Fibroblast of peridontal ligament (primary cell): Measurements from ENCODE around the gene EPB41L5.
"Not testable (repeated sequence)": the region's sequence is repeated elsewhere in the genome, so short reads cannot be mapped to it uniquely, and the experiment has no call there.

Experiments
- DNase-seq: peaks from one replicate; pipeline ENCODE4 v3.0.0-alpha.2; 2010; ENCODE audit errors: extremely low read depth

Gene EPB41L5

DNA sequence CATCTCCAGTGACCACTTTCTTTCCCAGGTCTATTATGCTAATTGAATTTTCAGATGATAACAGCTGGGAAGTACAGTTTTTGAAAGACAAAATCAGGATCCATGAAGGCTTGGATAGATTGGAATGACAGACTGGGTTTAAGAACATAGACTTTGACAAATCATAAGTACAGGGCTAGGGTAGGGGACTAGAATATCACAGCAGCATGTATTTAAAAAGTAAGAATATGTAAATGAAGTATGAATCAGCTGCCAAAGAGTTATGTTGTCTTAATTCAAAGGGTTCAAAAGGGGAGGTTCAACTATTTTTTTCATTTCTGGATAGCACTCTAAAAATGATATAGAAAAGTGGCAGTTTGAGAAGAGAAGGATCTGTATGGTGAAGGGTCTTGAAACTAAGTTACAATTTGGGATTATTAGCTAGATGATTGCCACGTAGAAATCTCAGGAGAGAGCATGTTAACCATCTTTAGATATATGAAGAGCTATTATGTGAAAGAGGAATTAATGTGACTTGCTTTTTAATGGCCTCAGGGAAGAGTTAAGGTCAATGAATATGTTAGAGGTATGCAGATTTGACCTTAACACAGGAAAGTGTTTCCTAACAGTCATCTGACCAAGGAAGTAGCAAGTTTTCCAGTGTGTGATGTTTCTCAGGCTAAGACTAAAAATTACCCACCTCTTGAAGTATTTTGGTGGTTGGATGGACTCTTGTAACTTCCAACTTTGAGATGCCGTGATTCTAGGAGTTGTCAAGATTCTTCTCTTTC is 128.6 kb downstream of the EPB41L5 start:
- DNase-seq = no peak

DNA sequence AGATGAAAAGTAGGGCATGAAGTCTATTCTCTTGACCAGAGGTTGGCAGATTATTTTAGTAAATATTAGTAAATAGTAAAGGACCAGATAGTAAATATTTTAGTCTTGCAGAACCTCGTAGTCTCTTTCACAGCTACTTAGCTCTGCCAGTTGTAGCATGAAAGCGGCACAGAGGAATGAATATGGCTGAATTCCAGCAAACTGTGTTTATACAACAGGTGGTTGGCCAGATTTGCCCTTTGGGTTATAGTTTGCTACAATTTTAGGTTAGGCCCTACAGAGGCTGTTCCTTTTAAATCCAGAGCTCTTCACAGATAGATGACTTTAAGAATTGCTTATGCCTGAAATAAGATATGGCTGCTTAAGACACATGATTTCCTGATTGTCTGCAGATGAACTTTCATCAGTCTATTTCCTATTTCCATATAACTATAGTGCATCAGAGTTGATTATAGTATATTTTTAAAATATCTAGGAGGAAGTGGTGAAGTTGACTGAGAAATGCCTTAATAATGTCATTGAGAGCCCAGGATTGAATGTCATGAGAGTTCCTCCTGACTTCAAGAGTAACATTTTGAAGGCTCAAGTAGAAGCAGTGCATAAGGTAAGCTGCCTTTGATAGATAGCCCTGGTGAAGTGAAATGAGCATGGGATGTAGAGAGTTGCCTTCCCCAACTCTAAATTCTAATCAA is 129.8 kb downstream of the EPB41L5 start:
- no peak for DNase-seq

DNA sequence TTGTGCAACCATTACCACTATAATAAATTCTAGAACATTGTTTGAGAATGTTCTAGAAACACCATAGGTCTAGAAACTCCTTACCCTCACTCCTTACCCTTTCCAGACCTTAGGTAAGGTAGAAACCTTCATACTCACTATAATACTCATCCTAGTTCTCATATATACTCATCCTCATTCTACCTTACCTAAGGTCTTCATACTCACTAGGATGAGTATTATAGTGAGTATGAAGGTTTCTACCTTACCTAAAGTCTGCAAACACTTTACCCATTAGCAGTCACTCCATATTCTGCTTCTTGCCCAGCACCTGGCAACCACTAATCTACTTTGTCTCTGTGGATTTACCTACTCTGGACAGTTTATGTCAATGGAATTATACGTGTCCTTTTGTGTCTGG is 135.4 kb downstream of the EPB41L5 start:
- DNase-seq = no peak

DNA sequence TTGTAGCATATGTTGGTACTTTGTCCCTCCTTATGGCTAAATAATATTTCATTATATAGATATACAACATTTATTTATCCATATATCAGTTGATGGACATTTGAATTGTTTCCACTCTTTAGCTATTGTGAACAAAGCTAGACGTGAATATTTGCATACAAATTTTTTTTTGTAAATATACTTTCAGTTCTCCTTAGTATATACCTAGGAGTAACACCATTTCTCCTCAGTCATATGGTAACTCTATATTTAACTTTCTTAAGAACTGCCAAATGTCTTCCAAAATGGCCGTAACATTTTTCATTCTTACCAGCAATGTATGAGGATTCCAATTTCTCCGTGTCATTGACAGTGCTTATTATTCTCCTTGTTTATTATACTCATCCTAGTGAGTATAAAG is 135.8 kb downstream of the EPB41L5 start:
- no peak for DNase-seq

DNA sequence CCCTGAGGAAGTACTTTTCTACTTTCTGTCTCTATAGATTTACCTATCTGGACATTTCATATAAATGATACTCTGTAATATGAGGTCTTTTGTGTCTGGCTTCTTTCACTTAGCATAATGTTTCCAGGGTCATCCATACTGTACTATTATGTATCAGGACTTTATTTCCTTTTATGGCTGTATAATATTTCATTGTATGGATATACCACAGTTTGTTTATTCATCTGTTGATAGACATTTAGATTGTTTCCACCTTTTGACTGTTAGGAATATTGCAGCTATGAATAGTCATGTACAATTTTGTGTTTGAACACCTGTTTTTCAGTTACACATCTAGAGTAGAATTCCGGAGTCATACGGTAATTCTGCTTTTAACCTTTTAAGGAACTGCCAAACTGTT is 136.5 kb downstream of the EPB41L5 start:
- DNase-seq = no peak

DNA sequence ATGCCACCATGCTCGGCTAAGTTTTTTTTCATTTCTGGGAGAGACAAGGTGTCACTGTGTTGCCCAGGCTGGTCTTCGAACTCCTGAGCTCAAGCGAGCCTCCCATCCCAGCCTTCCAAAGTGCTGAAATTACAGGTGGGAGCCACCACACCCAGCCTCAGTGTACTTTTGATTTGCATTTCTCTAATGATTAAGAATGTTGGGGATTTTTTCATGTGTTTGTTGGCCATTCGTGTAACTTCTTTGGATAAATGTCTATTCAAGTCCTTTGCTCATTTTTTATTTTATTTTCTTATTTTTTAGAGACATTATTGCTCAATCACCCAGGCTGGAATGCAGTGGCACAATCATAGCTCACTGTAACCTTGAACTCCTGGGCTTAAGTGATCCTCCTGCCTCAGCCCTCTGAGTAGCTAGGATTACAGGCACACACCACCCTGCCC is 137.2 kb downstream of the EPB41L5 start:
- DNase-seq = no peak

DNA sequence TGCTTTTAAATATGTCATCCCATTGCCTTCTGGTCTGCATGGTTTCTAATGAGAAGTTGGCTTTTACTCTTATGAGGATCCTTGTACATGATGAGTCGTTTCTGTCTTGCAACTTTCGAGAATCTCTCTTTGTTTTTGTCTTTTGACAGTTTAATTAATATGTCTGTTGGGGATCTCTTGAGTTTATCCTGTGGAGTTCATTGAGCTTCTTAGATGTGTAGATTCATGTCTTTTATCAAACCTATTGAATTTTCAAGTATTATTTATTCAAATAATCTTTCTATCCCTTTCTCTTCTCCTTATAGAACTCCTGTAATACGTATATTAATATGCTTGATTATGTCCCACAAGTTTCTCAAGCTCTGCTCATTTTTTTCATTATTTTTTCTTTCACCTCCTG is 142.4 kb downstream of the EPB41L5 start:
- DNase-seq = no peak

DNA sequence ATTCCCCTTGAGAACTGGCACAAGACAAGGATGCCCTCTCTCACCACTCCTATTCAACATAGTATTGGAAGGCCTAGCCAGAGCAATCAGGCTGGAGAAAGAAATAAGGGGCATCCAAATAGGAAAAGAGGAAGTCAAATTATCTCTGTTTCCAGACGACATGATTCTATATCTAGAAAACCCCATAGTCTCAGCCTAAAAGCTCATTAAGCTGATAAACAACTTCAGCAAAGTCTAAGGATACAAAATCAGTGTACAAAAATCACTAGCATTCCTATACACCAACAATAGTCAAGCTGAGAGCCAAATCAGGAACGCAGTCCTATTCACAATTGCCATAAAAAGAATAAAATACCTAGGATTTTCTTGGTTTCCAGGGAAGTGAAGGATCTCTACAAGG is 145.8 kb downstream of the EPB41L5 start:
- not testable (repeated sequence) for DNase-seq

DNA sequence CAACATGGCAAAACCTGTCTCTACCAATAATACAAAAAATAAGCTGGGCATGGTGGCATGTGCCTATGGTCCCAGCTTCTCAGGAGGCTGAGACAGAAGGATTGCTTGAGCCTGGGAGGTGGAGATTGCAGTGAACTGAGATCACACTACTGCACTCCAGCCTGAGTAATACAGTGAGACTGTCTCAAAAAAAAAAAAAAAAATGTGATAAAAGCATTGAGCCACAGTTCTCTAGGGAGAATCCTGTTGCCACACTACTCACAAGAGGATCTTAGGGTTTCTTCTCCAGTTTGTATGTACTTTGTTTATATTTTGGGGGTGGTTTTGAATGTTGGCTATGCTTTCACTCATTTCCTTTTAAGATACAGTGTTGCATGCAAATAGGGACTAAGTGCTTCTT is 148.3 kb downstream of the EPB41L5 start:
- DNase-seq = peak; percentile 39

DNA sequence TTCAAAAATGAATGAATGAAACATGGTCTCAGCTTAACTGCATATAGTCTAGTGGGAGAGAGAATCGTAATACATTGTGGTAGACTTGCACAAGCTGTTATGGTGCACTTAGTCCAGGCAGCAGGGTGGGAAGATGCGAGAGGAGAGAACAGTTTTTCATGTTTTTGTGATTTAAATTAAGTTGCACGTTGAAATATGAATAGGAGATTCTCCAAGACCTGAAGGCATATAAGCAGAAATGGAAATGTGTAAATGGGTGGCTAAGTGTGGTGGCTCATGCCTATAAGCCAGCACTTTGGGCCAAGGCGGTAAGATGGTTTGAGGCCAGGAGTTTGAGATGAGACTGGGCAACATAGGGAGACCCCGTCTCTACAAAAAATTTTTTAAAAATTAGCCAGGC is 149.8 kb downstream of the EPB41L5 start:
- DNase-seq = no peak

DNA sequence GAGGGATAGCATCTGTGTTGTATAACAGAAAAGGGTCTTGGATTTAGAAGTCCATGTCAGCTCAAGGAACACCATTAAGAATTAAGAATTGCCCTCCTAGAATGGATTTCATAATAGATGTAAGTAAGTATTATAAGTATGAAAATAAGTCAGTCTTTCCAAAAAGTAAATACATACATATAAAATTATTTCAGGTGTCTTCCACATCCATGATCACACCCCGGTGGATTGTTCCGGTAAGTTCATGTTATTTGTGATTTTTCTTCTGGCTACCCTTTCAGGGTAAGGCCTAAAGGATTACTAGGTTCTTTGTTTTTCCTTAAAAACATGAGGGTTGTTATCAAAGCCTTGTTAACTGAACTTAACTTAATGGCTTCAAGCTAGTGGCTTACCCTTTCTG is 154.4 kb downstream of the EPB41L5 start:
- DNase-seq = no peak

DNA sequence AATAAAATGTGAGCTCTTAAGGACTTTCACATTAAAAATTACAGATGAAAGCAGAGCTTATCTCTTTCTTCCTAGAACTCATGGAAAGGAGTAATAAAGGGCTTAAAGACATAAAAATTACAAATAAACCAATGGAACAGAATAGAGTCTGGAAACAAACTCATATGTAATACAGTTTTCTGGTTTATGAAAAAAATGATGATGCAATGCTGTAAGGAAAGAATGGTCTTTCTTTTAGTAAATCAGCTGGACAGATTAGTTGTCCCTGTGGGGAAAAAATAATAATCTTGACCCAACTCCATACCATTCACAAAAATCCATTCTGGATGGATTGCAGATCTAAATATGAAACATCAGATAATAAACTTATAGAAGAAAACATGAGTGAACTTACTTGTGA is 156.1 kb downstream of the EPB41L5 start:
- DNase-seq = no peak

DNA sequence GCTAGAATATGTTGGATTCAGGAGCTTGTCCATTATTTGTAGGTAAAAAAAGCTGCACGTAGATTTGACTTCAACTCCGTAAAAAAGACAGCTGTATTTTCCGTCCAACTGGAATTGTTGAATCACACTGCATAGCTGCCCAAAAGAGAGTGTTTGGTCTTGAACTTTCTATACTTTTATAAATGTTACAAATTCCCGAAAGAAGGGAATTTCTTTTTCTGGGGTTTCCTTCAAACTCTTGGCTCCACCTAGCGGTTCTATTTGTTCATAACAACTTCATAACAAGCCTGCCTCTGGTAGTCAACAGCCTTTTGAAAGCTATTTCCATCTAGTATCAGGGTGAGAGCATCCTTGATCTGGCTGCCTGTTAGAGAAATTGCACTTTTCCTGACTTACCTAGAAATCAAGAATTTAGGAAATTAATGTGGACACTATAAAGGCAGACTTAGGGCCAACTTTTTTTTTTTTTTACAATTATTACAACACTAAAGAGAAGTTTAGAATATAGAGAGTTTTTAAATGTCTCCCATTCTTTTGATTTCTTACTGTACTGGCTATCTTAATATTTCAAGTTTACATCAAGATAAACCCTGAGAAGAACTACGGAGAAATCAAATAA is 162.2 kb downstream of the EPB41L5 start:
- DNase-seq = peak; percentile 88

DNA sequence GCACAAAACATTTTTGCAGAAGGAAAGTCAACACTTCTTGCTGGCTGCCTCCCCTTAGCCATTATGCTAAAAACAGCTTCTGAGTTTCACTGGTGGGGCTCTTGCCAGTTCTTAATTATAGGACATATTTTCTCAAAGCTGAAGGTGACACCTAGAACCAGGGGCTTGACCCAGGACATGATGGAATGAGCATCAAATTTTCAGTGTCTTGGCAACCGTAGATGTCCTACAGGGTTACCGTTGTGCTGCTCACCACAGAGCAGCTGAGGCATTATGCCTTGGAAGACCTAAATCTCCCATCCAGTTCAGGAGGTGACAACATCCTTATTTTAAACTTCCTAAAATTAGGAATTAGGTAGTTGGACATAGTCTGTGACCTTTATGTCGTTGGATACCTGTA is 163.6 kb downstream of the EPB41L5 start:
- DNase-seq = no peak

DNA sequence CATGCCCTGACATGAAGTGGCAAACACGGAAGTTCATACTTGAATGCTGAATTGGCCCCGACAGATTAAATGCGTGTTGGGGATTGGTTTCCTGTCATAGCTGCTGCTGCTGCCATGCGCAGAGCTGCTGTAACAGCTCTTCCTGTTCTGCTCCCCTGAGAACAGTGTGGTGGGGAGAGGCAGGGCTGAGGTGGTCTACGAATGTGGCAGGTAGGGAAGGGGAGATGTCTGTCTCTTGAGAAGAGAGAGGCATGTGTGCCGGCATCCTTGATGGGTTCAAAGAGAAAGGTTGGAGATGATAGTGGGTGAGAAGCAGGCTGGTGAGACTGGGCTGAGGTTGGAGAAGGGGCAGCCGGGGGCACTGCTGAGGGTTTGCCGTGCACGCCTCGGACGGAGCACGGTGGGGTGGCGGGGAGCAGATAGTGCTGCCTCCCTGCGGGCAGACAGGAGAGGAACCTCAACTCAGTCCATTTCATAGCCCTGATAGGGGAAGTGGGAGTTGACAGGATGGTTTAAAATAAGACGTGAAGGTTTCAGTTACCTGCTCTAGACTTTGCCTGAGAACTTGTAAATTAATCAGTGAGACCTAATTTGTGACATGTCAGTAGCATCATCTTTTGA is 164.2 kb downstream of the EPB41L5 start:
- DNase-seq = no peak

DNA sequence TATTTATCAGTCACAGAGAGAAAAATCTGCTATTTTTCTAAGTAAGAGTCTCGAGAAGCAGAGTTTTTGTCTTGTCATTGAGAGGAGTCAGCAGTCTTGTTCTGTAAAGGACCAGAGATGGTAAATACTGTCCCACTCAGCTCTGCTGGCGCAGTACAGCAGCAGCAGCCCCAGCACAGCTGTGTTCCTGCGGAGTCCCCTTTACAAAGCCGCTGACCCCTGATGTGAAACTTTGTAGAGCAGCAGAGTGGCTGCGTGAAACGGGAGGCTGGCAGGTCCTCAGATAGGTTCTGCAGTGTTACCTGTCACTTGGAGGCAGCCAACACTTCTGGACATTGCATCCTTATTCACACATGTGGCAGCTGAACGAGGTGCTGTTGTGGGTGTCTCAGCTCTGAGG is 165.1 kb downstream of the EPB41L5 start:
- DNase-seq = no peak

DNA sequence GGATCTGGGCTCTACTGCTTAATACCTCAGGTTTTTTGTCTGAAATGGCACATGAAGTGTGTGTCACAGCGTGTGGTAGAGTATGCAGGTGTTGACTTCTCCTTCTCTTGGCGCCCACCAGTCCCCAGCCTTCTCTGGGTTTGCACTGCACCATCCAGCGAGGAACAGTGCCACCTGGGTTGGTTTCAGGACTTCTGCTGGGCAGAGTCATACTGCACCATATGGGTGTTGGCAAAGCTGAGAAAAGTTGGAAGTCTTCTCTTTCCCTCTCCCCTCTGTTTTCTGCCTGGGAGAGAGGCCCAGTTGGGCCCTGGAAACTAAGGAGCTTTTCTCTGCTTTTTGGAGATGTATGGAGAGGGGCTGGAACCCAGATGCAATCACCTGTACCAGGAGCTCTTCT is 166.5 kb downstream of the EPB41L5 start:
- no peak for DNase-seq

DNA sequence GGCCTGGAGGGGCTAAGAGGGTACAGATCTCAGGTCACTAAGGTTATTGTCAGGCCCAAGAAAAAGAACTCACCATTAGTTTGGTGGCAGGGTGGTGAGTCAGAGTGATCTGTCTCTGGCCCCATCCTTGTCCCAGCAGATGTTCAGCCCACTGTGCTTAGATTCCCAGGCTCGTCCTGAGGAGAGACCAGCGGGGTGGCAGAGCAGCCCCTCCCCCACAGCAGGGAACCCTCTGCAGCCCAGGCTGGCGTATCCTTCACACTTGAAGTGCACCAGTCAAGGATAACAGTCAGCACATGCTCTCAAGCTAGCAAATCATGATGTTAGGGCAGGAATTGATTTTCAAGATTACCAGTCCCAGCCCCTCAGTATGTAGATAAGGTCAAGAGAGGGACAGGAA is 167.2 kb downstream of the EPB41L5 start:
- DNase-seq = no peak

DNA sequence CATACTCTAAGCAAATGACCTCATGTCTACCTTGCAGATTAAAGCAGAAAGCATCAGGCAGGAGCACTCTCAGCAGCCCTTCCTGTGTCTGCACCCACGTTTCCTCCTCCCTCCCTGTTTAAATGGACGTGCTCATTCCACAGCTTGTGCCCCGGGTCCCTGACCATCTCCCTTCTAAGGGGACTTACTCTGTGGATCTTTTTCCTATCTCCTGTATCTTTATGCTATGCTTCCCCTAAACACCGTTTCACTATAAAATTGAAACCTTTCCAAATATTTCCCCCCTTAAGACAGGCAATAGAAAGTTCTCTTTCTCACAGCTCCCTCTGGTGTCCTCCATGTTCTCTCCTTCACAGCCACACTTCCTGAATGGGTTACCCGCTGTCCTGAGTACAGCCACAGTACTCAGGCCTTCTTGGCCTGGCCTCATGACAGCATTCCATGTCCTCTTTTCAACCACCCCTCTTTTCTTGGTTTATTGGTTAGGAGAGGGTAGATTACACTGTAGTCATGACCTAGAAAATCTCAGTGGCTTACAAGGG is 169.2 kb downstream of the EPB41L5 start:
- no peak for DNase-seq

DNA sequence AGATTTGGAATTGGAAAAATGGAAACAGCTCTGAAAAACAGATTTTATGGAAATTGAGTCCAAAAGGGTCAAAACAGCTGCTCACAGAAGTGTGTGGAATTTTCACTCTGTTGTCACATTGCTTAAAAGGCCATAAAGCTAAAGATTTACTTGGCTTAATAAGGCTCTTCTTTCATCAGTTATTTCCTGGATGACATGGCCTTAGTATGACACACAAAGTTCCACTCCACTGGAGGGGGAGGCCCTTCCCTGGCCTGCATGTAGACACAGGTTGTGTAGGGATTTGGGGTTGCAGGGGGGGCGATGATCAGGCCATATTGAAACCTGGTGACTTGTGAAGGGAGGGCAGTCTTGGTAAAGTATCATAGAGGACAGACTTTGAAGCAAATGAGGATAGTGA is 176.3 kb downstream of the EPB41L5 start:
- DNase-seq = no peak

DNA sequence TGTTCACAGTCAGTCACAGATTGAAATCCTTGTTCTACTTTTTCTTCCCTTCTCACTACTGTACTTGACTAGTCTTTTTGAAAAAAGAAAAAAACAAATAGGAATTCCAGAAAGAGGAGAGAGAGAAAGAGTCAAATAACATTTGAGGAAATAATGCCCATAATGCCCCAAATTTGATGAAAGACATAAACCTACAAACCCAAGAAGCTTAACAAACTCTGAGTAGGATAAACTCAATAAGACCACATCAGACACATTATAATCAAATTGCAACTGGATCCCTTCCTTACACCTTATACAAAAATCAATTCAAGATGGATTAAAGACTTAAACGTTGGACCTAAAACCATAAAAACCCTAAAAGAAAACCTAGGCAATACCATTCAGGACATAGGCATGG is 179.4 kb downstream of the EPB41L5 start:
- DNase-seq = no peak

DNA sequence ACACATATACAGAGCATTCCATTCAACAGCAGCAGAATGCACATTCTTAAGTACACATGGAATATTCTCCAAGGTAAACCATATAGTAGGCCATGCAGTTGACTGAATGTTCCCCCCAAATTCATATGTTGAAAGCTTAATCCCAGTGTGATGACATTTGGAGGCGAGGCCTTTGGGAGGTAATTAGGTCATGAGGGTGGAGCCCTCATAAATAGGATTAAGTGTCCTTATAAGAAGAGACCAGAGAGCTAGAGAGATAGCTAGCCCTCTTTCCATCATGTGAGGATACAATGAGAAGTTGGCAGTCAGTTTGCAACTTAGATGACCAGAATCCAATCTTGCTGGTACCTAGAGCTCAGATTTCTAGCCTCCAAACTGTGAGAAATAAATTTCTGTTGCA is 182.7 kb downstream of the EPB41L5 start:
- no peak for DNase-seq
